Measurements from ENCODE around the gene SMIM35.

The SMIM35 gene

GRCh38 chr11:118086913-118087768, at the start of gene SMIM35:
SMIM35 (minus strand) TSS chr11:118086963; CDS start chr11:118086757, 206 bp downstream.
- DNase-seq, result no peak

- DNase-seq, result no peak
These were observed 49.6 kb upstream of the SMIM35 start for GRCh38 chr11:118136341-118136740.

- DNase-seq, result no peak
These were observed 49.0 kb upstream of the SMIM35 start for GRCh38 chr11:118135796-118136165.

GRCh38 chr11:118135051-118135795, 48.5 kb upstream of the SMIM35 start:
- no peak for DNase-seq

- DNase-seq, result no peak
These were observed 47.1 kb upstream of the SMIM35 start for GRCh38 chr11:118133816-118134215.

GRCh38 chr11:118132385-118133151, 45.8 kb upstream of the SMIM35 start:
- DNase-seq, result no peak

- no peak for DNase-seq
These were observed 42.9 kb upstream of the SMIM35 start for GRCh38 chr11:118129471-118130172.

- no peak for DNase-seq
These were observed 42.1 kb upstream of the SMIM35 start for GRCh38 chr11:118128721-118129470.

- DNase-seq, result no peak
These were observed 41.5 kb upstream of the SMIM35 start for GRCh38 chr11:118128310-118128709.

- no peak for DNase-seq
These were observed 39.5 kb upstream of the SMIM35 start for GRCh38 chr11:118126082-118126838.

GRCh38 chr11:118124929-118125535, 38.3 kb upstream of the SMIM35 start:
- DNase-seq, result no peak

- DNase-seq, result no peak
These were observed 34.0 kb upstream of the SMIM35 start for GRCh38 chr11:118120793-118121192.

GRCh38 chr11:118117790-118118601, 31.2 kb upstream of the SMIM35 start:
- DNase-seq, result no peak

GRCh38 chr11:118115048-118115447, 28.3 kb upstream of the SMIM35 start:
- DNase-seq, result no peak

- DNase-seq, result no peak
These were observed 27.5 kb upstream of the SMIM35 start for GRCh38 chr11:118114266-118114665.

- no peak for DNase-seq
These were observed 26.1 kb upstream of the SMIM35 start for GRCh38 chr11:118112711-118113430.

GRCh38 chr11:118111744-118112035, 24.9 kb upstream of the SMIM35 start:
- no peak for DNase-seq

- no peak for DNase-seq
These were observed 24.4 kb upstream of the SMIM35 start for GRCh38 chr11:118111019-118111743.

- no peak for DNase-seq
These were observed 22.5 kb upstream of the SMIM35 start for GRCh38 chr11:118109231-118109630.
